GM21529 (cell line): ENCODE results near the gene L1CAM.

Experiments
- ATAC-seq: cut with Tn5 transposase; IDR thresholded peaks from one replicate; pipeline ENCODE4 v1.9.1; 2021; ENCODE audit not compliant: unreplicated experiment

L1CAM gene

GRCh38 chrX:153865685-153866084 is 20.3 kb downstream of the L1CAM start:
- no peak for ATAC-seq

GRCh38 chrX:153865321-153865580 is 20.7 kb downstream of the L1CAM start:
- ATAC-seq: no peak

DNA sequence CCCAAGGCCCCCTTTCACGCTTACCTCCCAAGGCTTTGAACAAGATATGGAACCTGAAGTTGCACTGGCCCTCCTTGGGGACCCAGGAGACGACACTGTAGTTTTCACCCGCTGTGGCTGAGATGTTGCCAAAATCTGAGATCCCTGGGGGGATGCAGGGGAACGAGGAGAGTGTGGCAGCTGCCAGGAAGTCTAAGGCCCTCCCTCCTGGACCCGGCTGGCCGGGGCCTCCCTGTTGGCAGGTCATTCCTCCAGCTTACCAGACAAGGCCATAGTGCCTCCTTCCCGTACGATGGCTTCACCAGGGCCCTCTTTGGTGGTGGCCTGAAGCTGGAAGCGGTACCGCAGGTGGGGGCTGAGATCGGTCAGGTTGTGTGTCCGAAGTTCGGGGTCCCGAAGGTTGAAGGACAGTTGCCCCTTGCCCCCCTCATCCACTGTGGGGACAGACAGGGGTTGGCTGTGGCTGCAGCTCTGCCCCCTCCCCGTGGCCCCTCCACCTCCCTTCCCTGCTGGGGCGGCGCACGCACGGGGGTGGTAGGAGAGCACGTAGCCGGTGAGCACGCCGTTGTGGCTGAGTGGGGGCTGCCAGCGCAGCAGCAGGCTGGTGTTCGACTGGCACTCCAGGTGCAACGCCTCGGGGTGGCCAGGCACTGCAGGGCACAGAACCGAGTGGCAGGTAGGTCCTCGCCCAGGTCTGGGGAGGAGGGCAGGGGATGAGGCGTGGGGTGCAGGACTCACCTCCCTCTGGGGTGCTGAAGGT is 21.2 kb downstream of the L1CAM start:
- no peak for ATAC-seq

DNA sequence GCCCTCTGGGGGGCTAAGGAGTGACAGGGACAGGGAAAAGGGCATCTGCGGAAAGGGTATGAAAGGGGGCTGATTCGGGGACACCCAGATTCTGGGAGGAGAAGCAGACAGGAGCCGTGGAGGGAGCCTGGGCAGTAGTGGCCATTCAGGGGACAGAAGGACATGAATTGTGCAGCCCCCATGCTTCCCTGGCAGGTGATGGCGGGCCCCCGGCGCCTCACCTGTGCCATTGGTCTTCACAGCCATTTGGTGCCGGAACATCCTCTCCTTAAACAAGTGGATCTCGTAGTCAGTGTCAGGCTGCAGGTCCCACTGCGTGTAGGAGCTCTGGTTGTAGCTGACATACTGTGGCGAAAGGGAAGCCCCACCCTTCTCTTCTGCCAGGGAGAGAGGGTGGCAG is 21.9 kb downstream of the L1CAM start:
- no peak for ATAC-seq

DNA sequence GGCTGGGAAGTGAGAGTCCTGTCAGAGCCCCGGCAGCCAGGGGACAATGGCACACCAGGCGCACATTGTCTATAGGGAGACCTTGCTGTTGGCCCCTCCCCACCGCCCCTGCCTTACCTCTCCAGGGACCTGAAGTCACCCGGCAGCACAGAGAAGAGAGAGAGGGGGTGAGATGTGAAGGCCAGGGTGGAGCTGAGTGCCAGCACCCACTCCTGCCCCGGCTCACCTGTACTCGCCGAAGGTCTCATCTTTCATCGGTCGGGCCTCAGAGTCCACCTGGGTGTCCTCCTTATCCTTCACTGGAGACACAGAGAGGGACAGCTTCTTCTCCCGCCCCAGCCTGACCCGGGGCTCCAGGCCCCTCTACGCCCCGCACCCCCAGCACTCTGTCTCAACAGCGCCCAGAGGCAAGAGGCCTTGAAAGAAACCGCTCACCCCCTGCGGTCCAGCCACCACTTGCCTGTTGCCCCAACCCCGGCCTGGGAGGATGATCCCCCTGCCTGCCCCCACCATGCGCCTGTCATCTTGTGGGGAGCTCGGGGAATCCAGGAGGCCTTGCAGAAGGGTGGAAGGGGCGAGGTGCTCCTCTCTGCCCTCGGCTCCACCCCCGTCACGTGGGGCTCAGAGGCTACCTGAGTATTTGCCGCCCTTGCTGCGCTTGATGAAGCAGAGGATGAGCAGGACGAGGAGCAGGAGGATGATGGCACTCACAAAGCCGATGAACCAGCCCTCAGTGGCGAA is 22.6 kb downstream of the L1CAM start:
- ATAC-seq: no peak

- no peak for ATAC-seq
These were observed 23.4 kb downstream of the L1CAM start for GRCh38 chrX:153862369-153863250.

GRCh38 chrX:153861733-153862310 is 24.2 kb downstream of the L1CAM start:
- no peak for ATAC-seq

DNA sequence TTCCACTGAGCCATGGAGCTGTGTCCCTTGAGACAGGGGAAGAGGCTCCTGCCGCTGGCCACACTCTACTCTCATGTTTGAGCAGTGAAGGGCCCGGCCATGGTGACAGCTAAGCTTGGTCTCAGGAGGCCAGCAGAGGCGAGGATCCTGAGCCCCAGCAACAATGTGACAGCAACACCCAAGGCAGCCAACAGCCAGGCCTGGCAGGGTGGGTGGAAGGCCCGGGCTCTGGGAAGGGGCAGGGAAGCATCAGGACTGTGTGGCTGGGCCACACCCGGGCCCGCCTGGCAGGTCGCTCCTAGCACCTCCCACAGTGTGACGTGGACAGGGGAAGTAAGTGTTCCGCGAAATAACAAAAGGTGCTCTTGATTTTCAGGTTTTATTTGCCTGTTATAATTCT is 24.8 kb downstream of the L1CAM start:
- ATAC-seq: no peak

GRCh38 chrX:153857348-153857903 is 28.5 kb downstream of the L1CAM start:
- ATAC-seq: no peak

GRCh38 chrX:153854702-153855101 is 31.3 kb downstream of the L1CAM start:
- ATAC-seq: no peak

- ATAC-seq: no peak
These were observed 32.1 kb downstream of the L1CAM start for GRCh38 chrX:153853902-153854267.

DNA sequence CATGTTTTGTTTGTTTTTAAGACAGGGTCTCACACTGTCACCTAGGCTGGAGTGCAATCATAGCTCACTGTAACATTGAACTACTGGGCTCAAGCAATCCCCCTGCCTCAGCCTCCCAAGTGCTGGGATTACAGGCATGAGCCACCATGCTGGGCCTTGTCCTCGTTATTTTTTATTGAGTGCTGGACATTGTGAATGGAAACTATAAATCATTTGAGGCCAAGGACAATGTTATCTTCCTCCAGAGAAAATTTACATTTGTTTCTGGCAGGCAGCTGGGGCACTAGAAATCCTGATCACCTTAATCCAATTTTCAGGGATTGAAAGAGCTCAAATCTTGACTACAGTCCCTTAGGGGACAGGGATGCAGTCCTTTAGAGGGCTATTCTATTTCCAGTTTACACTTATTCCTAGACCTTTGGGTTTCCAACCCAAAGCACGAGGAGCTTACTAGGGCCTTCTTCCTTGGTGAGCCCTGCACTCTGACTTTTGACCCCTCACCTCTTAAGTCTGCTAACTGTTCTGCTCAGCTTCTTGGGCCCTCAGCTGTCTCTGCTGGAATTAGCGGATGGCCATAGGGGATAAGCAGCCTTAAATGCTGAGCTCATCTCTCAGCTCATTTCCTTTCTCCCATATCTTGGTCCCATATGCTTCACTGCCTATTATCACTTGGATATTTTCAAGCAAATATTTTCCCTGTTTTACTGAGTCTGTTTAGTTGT is 32.6 kb downstream of the L1CAM start:
- no peak for ATAC-seq

GRCh38 chrX:153851981-153852380 is 34.0 kb downstream of the L1CAM start:
- ATAC-seq: no peak

GRCh38 chrX:153848325-153848724 is 37.6 kb downstream of the L1CAM start:
- ATAC-seq: no peak

- ATAC-seq: no peak
These were observed 40.1 kb downstream of the L1CAM start for GRCh38 chrX:153845842-153846241.

GRCh38 chrX:153845195-153845594 is 40.8 kb downstream of the L1CAM start:
- ATAC-seq: no peak

DNA sequence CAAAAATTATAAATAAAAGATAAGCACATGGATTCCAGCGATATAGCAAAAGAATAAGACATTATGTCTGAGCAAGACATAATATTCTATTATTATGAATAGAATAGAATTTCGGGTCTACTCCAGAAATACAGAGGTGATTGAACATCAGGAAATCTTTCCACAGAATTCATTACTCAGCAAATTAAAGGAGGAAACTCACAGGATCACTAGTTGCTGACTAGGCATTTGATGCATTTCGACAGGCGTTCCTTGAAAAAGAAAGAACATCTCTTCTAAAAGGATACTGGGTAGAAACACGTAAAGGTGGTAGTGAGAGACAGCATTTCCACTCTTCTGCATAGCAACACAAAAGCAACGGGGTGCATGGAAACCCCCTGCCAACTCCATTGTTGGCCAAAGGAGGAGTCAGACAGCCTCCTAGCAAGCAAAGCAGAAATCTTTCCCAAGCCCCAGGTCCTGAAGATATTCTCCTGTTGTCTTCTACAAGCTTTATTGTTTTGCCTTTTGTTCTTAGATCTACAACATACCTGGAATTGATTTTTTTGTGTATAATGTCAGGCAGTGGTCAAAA is 41.4 kb downstream of the L1CAM start:
- no peak for ATAC-seq

DNA sequence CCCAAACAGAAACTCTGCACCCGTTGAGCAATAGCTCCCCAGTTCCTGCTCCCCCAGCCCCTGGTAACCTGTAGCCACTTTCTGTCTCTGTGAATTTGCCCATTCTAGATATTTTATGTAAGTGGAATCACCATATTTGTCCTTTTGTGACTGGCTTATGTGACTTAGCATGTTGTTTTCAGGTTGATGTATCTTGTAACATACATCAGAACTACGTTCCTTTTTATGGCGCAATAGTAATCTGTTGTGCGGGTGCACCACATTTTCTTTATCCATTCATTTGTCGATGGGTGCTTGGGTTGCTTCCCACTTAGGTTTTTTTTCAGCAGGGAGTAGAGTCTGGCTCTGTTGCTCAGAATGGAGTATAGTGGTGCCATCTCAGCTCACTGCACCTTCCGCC is 49.1 kb downstream of the L1CAM start:
- ATAC-seq: no peak

- ATAC-seq: no peak
These were observed 53.2 kb downstream of the L1CAM start for GRCh38 chrX:153832728-153833127.

DNA sequence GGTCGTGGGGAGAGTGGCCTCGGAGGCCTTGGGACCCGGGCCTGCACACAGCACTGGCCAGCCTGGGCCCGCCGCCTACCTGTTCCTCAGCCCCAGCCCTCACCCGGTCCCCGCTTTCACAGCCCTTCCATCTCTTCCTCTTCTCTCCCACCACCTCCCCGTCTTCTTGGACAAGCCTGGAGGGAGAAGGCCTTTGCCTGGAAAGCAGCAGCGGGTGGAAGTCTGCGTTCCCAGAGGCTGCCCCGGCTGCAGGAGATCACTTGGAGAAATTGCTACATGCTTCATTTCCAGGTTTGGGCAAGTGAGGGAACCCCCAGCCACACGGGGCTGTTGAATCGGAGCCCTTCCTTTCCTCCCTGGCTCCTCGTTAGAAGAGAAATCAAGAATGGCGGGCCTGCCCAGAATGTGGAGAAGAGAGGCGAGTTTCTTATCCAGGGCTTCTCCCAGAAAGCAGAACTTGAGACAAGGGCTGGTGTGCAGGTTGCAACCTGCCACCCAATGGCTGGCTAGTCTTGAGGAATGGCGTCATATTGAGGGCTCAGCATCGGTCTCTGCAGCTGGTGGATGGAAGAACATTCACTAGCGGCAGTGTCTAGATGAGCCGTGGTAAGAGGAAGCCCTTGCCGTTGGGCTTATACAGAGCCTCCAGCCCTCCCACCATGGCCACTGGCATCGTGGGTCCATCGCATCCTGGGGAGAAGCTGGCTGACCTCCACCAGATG is 54.4 kb downstream of the L1CAM start:
- no peak for ATAC-seq
